ENCODE results near the gene GDF3.
A peak's percentile ranks its signal among the peaks of the same experiment; 100 is the strongest.

DNA sequence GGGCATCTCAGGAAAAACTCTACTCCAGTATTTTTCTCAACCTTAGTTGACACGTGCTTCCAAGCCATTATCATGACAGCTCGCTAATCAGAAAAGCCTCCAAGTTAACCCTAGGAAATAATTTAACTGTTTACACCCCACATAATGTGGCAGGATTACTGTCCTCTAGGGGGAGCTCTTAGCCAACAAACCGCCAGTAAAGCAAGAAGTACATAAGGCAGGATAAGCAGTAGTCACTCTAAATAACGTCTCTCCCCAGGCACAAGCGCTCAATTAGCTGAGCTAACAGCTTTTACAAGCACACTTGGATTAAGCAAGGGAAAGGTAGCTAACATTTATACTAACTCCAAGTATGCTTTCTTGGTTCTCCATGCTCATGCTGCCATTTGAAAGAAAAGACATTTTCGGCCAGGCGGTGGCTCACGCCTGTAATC, 52.7 kb downstream of the GDF3 start:
- TF ChIP-seq EZH2 (IDR thresholded peaks at IDR 0.05) (no peak), EZH2phosphoT487 (IDR thresholded peaks at IDR 0.05) (no peak)
- TF ChIP-seq, protein P1, sequence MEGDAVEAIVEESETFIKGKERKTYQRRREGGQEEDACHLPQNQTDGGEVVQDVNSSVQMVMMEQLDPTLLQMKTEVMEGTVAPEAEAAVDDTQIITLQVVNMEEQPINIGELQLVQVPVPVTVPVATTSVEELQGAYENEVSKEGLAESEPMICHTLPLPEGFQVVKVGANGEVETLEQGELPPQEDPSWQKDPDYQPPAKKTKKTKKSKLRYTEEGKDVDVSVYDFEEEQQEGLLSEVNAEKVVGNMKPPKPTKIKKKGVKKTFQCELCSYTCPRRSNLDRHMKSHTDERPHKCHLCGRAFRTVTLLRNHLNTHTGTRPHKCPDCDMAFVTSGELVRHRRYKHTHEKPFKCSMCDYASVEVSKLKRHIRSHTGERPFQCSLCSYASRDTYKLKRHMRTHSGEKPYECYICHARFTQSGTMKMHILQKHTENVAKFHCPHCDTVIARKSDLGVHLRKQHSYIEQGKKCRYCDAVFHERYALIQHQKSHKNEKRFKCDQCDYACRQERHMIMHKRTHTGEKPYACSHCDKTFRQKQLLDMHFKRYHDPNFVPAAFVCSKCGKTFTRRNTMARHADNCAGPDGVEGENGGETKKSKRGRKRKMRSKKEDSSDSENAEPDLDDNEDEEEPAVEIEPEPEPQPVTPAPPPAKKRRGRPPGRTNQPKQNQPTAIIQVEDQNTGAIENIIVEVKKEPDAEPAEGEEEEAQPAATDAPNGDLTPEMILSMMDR (IDR thresholded peaks at IDR 0.05): peak; percentile 79
